GM18526 (cell line): ENCODE results near the gene DNAJC2.

Source experiments
- POLR2A ChIP-seq: IDR thresholded peaks from 3 replicates; pipeline ENCODE4 v1.6.1; 2011; ENCODE audit not compliant: insufficient read length; ENCODE audit errors: extremely low read depth

Gene DNAJC2

GRCh38 chr7:103348959-103349358 is 4.4 kb upstream of the DNAJC2 start:
- no peak for TF ChIP-seq POLR2A

DNA sequence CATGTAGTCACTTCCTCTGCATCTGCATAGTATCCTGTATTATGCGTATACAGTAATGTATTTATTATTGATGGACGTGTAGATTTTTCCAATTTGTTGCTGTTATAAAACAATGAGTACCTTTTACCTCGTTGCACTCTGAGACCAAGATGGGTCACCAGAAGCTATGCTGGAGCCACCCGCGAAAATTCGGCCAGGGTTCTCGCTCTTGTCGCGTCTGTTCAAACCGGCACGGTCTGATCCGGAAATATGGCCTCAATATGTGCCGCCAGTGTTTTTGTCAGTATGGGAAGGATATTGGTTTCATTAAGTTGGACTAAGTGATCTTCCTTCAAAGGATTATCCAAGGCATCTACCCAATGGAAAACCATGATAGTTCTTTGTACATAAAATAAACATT is 3.9 kb upstream of the DNAJC2 start:
- no peak for TF ChIP-seq POLR2A

DNA sequence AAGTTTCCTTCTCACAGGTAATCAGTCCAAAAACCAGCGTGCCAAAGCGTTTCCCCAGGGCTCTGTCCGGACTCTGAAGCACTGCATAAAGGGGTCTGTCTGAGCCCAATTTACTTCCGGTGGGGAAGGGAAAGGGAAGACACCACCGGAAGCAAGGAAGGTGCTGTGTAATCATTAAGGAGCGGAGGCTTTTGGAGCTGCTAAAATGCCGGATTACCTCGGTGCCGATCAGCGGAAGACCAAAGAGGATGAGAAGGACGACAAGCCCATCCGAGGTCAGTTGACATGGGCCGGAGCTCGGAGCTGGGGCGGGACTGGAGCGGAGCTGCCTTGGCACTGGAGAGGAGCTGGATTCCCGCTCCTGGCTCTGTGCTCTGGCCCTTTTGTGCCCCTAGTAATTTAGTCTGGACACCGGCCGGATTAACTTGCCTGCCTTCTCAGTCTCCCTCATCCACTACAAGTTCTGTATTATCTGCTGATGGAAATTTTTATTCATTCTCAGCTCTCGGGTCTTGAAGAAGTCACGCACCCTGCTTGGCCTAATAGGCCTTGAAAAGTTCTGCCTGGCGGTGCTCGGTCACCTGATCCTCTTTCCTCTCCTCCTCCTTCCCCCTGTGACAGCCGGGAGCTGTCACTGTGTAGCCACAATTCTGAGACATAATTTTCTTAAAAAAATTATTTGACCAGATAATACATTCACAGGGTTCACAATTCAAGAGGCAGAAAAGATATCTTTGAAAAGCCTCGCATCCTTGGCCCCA is 3.1 kb upstream of the DNAJC2 start, which contains the start of gene PSMC2:
Gene PSMC2 (plus strand): TSS at position 137 of the 761 bp plus-strand sequence. CDS start 69 bp downstream, at position 206.
- peak; percentile 69 for TF ChIP-seq POLR2A

GRCh38 chr7:103346396-103346795 is 1.8 kb upstream of the DNAJC2 start:
- no peak for TF ChIP-seq POLR2A

- no peak for TF ChIP-seq POLR2A
Observed at GRCh38 chr7:103343758-103344452, 662 bp downstream of the DNAJC2 start.

DNA sequence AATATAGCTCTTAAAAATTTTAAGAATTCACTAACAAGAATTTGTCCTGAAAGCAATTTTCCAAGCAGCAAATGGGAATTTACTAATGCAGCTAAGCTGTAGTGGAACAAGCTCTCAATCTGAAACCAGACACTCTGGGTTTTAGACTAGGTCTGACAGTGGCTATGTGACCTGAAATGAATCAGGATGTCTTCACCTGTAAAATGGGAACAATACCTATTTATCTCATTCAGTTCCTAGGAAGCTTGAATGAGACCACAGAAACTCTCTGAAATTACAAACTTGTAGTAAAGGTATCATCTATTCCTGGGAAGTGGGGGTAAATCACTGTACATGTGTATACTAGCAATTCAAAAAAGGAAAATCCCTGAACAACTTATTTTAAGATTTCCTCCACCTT is 1.2 kb downstream of the DNAJC2 start:
- no peak for TF ChIP-seq POLR2A

DNA sequence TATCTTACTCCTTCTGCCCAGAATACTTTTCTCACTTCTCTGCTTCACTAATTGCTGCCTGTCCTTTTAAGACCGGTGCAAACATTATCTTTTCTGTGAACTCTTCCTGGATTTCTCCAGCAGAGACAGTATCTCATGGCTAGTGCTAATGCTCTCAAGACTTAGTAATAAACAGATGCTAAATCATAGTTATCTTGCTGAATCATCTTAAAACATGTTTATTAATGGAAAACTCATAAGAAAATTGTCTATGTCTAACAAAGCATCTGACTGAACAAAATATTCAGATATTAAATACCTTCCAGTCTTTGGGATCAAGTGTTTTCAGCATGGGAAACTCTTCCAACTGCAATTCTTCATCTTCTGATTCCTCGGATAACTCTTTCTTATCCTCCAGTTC is 3.1 kb downstream of the DNAJC2 start:
- TF ChIP-seq POLR2A = no peak

GRCh38 chr7:103338864-103339263 is 5.7 kb downstream of the DNAJC2 start:
- no peak for TF ChIP-seq POLR2A

DNA sequence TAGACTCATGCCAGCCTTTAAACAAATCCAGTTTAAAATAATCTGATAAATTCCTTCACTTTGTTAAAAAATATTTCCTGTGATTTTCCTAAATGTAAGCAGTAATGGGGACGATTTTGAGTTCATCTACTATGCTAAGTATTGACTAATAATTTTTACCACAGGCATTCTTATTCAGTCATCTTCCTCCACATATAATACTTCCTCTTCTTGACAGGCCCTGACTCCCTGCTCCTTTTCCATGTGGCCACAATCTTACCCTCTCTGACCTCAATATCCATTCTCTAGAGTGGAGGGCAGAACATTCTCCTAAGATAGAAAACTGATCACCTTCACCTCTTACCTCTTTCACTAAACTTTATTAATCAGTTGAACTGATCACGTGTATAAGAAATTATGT is 7.8 kb downstream of the DNAJC2 start:
- TF ChIP-seq POLR2A = no peak

GRCh38 chr7:103325744-103326143 is 18.8 kb downstream of the DNAJC2 start:
- no peak for TF ChIP-seq POLR2A

DNA sequence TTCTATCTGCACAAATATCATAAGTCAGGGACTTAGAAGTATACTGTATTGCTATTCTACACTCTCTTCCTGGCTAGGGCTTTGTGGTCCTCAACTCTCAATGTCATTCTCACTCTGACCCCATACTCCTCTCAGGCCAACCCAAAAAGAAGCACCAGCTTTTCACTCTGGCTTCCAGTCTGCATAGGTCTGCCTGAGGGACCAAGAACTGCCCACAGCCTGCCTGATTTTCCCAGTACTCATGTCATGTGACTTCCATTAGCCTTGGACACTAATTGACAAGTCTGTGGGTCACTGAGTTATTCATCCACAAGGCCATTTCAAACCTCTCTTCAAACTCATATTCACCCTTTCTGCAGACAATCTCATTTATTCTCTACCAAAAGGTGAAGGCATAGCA is 27.6 kb downstream of the DNAJC2 start:
- TF ChIP-seq POLR2A = no peak

GRCh38 chr7:103316380-103316941 is 28.1 kb downstream of the DNAJC2 start:
- no peak for TF ChIP-seq POLR2A

DNA sequence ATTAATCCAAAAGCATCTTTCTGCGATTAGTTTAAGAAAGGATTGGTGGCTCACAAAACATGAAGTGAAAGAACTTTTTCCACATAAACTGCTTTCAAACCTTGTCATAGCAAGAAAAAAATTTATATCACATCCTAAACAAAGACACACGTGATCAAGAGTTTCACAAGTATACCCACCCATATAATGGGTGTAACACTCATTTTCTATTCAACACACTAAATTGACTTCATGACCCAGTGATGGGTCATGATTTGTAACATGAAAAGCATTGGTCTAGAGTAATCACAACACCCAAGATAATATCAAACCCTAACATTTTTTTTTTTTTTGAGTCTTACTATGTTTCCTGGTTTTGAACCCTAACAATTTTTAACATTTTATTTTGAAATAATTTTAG is 29.7 kb downstream of the DNAJC2 start:
- TF ChIP-seq POLR2A = no peak

- TF ChIP-seq POLR2A = no peak
Observed at GRCh38 chr7:103307503-103308231, 36.9 kb downstream of the DNAJC2 start.

DNA sequence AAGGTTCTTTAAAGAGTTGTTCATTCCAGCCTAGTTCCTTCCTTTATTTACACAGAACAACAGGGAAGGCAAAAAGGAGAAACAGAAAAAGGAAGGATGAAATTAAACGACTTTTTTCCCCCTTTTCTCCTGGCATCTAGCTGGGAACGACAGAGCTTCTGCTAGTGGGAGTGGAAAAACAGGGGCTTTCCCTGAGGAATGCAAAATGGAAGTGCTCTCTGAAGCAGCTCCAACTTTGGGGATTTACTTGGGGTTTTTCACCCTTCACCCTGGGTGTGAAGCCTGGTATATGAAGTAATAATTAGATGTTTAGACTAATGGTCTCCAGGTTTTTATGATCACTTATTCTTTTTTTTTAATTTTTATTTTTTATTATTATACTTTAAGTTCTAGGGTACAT is 43.1 kb downstream of the DNAJC2 start:
- TF ChIP-seq POLR2A = no peak
